OCI-LY3 (cell line): ENCODE results near the gene PRRC1.

Experiments used
- CTCF ChIP-seq: fragments of 200-600, 300-600 bp; sonication (generic); IDR thresholded peaks from 2 replicates; pipeline ENCODE4 v1.5.1; 2014; ENCODE audit warnings: antibody characterized with exemption, low read length, low read depth
- EZH2phosphoT487 ChIP-seq: fragments of 200-600 bp; shearing (Covaris generic); IDR thresholded peaks from 2 replicates; pipeline ENCODE4 v1.6.1; 2018; ENCODE audit warnings: antibody characterized with exemption, mixed run types, low read depth

GRCh38 chr5:127574852-127575679 is 57.6 kb downstream of the PRRC1 start:
- TF ChIP-seq CTCF = no peak
- no peak for TF ChIP-seq EZH2phosphoT487
